ENCODE measurements around the gene NXF1.

DNA sequence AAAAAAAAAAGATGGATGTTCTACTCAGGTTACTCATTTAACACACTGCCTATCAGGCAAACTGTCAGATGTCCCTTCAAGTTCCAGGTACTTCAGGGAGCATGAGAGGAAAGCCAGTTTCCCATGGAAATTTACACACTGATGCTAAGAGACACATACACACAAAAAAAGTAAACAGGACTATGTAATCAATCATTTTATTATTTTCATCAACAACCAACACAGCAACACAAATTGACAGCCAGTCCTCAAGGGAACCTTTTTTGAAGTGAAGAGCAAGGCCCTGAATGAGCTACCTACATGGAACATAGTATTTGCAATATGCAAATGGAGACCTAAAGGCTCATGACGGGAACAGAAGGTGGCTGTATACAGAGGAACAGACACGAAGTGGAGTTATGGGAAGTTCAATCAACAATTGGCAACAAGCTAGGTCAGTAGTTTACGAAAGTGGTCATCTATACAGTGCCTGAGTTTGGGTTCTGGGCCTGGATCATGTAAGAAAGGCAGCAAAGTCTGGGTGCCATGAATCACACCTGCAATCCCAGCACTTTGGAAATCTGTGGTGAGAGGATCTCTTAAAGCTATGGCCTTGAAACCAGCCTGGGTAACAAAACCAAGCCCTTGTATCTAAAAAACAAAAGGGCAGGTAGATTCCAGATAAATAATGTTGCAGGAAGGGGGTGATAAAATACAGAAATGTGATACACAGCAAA lies 46.7 kb upstream of the NXF1 start:
- no peak for TF ChIP-seq POLR2A (IDR thresholded peaks at IDR 0.05)
- TF ChIP-seq, protein P1, sequence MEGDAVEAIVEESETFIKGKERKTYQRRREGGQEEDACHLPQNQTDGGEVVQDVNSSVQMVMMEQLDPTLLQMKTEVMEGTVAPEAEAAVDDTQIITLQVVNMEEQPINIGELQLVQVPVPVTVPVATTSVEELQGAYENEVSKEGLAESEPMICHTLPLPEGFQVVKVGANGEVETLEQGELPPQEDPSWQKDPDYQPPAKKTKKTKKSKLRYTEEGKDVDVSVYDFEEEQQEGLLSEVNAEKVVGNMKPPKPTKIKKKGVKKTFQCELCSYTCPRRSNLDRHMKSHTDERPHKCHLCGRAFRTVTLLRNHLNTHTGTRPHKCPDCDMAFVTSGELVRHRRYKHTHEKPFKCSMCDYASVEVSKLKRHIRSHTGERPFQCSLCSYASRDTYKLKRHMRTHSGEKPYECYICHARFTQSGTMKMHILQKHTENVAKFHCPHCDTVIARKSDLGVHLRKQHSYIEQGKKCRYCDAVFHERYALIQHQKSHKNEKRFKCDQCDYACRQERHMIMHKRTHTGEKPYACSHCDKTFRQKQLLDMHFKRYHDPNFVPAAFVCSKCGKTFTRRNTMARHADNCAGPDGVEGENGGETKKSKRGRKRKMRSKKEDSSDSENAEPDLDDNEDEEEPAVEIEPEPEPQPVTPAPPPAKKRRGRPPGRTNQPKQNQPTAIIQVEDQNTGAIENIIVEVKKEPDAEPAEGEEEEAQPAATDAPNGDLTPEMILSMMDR (IDR thresholded peaks at IDR 0.05) = no peak

Measured in breast epithelium (tissue), 3 donors.